ENCODE measurements around the gene LBR.

DNA sequence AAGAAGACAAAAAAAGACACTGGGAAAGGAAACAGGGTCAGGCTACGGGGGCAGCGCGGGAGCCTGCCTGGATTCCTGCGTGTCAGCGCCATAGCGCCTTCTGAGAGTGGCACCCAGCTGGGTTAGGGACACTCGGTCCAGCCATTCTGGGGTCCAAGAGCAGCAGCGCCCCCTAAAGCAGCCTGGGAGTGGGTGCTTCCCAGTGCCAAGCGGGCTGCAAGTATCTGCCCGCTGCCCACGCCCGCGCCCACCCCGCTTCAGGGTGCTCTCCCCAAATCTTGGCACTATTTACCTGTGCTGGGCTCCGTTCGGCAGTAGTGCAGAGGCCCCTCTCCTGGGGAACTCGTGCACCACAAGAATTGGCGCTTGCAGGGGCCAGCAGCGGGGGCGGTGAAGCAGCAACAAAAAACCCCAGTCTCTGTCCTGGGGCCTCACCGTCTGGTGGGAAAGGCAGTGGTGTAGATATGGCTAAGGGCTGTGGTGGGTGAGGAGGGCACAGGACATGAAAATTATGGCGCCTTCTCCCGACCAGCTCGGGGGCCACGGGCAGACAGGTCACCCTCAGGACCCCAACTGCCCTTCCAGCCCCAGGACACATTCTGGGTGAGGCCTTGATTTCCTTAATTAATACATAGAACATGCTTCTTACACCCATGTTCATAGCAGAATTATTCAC lies 24.1 kb upstream of the LBR start:
- TF ChIP-seq YY1 (IDR thresholded peaks at IDR 0.05; ENCODE audit: insufficient read depth, insufficient read length) (no peak), ZNF274 (IDR thresholded peaks at IDR 0.05; ENCODE audit: low read depth, low read length) (no peak), SUZ12 (IDR thresholded peaks at IDR 0.05; ENCODE audit: extremely low read depth, insufficient read depth, insufficient read length) (no peak)

All from NT2/D1 (cell line).